Measurements from ENCODE around the gene GNRH2.

DNA sequence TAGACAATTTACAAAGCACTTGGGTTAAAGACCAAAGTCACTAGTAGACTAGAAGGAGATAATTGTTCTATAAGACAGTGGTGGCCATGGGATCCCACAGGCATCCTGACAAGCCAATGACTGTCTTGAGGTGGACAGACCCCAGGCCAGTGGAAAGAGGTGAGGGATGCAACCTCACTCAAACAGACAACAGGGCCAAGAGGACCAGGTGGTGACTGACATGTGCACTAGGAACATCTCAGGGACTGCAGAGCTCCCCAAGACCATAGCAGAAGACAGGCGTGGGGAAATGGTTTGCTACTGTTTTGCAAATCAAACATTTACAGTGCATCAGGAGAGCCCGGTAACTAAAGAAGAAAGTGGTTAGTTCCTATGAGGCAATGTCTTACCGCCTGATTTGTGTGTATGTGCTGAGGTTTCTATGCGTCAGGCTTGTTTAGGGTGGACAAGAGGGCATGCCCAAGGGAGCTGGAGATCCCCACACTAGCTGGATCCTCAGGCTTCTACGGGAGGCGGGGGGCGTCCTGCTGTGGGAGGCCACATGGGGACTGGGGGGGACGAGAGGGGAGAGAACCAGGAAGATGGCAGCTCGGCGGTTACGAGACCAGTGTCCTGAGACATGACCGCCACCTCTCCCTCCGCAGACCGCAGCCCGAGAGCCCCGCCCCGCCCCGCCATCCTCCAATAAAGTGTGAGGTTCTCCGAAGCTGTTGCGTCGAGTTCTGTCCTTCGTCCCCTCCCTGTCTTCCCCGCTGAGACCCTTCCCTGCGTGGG is 1.8 kb downstream of the GNRH2 start:
- TF ChIP-seq, protein P1, sequence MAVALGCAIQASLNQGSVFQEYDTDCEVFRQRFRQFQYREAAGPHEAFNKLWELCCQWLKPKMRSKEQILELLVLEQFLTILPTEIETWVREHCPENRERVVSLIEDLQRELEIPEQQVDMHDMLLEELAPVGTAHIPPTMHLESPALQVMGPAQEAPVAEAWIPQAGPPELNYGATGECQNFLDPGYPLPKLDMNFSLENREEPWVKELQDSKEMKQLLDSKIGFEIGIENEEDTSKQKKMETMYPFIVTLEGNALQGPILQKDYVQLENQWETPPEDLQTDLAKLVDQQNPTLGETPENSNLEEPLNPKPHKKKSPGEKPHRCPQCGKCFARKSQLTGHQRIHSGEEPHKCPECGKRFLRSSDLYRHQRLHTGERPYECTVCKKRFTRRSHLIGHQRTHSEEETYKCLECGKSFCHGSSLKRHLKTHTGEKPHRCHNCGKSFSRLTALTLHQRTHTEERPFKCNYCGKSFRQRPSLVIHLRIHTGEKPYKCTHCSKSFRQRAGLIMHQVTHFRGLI (tag by site-specific recombination; IDR thresholded peaks at IDR 0.05): no peak
- TF ChIP-seq, protein P2, sequence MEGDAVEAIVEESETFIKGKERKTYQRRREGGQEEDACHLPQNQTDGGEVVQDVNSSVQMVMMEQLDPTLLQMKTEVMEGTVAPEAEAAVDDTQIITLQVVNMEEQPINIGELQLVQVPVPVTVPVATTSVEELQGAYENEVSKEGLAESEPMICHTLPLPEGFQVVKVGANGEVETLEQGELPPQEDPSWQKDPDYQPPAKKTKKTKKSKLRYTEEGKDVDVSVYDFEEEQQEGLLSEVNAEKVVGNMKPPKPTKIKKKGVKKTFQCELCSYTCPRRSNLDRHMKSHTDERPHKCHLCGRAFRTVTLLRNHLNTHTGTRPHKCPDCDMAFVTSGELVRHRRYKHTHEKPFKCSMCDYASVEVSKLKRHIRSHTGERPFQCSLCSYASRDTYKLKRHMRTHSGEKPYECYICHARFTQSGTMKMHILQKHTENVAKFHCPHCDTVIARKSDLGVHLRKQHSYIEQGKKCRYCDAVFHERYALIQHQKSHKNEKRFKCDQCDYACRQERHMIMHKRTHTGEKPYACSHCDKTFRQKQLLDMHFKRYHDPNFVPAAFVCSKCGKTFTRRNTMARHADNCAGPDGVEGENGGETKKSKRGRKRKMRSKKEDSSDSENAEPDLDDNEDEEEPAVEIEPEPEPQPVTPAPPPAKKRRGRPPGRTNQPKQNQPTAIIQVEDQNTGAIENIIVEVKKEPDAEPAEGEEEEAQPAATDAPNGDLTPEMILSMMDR (tag by site-specific recombination; IDR thresholded peaks at IDR 0.05): no peak
- TF ChIP-seq ZNF239 (tag by site-specific recombination; IDR thresholded peaks at IDR 0.05): no peak
- no peak for TF ChIP-seq ZNF768 (tag by site-specific recombination; IDR thresholded peaks at IDR 0.05)
- no peak for TF ChIP-seq ZBTB1 (tag by site-specific recombination; IDR thresholded peaks at IDR 0.05)
- no peak for TF ChIP-seq ZNF354C (tag by site-specific recombination; IDR thresholded peaks at IDR 0.05; ENCODE audit: borderline replicate concordance, low read depth)
- TF ChIP-seq ZSCAN30 (tag by site-specific recombination; IDR thresholded peaks at IDR 0.05): no peak
- TF ChIP-seq ZNF518A (tag by site-specific recombination; conservative IDR thresholded peaks at IDR 0.05; ENCODE audit: low read depth): no peak
- TF ChIP-seq ZNF549 (tag by site-specific recombination; IDR thresholded peaks at IDR 0.05): no peak
- TF ChIP-seq BCL11A (tag by site-specific recombination; IDR thresholded peaks at IDR 0.05; ENCODE audit: low read depth): 0 out of 2 replicates have a peak, but pooled peaks have one; percentile 55

Data from HEK293 (cell line).